HG03460 (cell line): Measurements from ENCODE around the gene OR6C70.

Source experiments
- ATAC-seq: cut with Tn5 transposase; IDR thresholded peaks from one replicate; pipeline ENCODE4 v1.9.1; 2021; ENCODE audit not compliant: unreplicated experiment

The OR6C70 gene

DNA sequence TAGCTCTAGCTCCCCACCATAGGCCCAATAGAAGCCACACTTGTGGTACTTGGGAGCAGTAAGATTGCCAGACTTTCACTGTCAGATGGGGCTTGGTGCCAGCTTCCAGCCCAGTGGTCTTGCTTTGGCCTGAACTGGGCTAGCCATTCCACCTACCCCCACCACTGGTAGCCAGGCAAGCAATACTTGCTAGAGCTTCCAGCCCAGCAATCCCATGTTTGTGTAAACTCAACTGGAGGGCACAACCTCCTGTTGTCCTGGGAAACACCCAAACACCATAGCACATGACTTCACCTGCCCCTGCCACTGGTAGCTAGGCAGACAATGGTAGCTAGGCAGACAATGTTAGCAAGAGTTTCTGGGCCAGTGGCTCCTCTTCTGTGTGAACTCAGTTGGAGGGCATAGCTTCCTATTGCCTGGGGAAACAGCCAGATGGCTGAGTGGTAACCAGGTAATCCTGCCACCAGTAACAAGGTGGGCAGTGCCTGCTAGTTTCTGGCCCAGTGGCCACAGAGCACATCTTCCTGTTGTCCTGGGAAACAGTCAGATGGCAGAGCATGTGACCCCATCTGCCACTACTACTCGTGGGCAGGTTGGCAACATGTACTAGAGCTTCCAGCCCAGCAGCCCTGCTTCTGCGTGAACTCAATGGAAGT, 49.5 kb downstream of the OR6C70 start:
- ATAC-seq, result no peak
